GM19238 (cell line): ENCODE measurements around the gene TARBP2.
"Not testable (repeated sequence)": the region's sequence is repeated elsewhere in the genome, so short reads cannot be mapped to it uniquely, and the experiment has no call there.

Experiments used
- DNase-seq: peaks from one replicate; pipeline ENCODE4 v3.0.0; 2011; ENCODE audit warnings: low spot score; ENCODE audit not compliant: insufficient read length

TARBP2 gene

DNA sequence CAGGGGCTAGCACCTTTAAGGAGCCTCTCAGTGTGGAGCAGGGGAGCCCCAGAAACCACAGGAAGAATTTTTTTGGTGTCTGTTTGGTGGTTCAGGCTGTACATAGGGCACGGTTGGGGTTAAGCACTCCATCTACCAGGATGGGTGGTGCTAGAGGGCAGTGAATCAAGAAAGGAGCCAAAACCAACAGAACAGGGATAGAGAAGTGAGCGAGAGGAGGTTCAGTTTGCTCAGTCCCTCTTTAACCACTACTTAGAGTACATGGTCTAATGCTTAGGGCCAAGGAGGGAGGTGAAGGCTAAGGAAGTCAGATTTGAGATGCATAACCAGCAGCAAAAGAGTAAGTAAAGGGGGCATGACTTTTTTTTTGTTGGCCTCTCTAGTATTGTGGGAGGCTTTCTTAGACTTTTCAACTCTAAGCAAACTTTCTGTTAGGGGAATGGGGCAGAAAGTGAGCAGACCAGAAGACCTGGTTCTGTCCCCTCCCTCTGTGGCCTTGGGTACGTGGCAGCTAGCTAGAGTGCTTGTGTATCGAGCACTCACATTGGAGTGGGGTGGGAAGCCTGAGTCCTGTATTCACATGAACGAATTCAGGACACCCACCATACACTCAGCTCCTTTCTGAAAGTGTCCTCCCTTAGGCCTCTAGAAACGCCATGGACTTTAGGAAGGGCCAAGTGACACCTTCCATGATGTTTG lies 12.8 kb downstream of the TARBP2 start:
- no peak for DNase-seq

DNA sequence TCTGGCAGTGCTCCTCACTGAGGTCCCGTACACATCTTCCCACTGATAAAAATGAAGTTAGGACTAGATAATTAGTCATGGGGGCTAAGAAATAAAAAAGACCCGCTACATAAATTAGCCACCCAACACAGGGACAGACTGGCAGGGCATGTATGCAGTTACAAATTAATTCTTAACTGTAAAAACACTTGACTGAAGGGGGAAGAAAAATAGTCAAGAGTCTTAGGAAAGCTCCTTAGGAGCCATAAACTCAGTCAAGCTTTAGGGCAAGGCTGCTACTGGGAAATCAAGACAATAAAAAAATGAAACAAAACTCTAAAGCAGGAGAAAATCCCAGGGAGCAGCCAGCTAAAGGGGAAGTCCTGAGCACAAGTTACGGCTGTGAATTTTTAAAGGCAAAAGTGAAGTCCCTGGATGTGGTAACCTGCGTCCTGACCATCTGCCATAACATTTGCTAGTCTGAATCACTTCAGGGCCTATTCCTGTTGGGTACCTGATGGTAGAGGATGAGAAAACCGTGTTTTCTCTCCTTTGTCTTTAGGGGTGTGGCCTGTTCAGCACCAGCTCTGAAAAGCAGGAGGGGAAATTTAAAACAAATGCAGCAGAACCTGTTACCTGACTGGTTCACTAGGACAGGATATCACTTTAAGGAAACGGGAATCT lies 13.7 kb downstream of the TARBP2 start:
- no peak for DNase-seq

DNA sequence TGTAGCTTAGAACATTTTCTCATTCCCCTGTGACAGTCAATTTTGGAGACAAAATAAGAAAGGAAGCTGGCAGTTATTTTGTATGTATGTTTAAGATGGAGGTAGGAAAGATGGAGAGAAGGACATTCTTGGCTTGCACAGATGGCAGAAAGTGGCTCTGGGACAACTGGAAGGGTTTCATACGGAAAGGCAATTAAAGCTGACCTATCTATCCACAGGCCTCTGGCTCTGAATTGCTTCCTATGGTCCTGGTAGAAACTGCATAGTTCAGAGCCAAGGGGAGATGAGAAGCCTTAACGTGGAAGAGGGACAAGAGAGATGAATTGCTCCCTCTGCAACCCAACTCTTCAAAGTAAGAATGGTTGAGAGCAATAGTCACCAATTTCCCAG lies 14.2 kb downstream of the TARBP2 start:
- DNase-seq = no peak

DNA sequence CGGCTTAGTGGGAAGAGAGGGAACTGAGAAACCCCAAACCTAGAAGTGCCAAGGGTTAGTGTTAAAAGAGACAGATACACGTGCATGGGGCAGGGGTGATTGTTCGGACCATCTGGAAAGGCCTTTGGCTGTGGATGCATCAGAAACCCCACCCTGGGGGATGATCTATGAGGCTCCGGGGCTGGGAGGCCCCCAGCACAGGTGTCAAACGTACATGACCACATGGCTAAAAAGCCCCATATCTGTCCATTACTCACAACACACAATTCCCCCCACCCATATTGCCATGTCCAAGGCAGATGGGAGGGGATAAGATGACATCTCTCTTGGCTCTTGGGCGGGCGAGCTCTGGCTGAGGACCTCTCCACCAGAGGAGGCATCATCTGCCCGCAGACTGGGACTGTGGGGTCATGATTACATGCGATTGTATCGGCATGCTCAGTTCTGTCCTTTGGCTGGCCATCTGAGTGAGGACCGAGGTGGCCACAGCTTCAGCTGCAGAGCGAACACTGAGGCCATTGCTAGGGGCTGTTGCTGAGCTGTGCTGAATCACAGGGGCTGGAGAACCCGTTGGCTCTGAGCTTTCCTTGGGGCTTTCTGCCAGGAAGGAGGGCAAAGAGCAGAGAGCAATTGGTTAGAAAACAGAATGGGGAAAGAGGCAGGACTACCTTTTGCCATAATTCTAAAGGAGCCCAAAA lies 15.8 kb downstream of the TARBP2 start:
- DNase-seq = no peak

DNA sequence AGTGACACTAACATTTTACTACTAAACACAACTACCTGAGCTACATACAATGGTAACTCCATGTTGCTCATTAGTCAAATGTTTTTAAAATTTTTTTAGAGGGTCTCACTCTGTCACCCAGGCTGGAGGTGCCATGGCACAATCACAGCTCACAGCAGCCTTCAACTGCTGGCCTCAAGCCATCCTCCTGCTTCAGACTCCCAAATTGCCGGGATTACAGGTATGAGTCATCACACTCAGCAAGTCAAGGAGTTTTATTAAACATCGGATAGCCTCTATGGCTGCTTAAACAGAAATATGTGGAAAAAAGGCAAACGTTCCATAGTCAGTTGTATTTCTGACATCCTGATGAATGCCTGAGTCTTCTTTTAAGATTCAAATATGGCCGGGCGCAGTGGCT lies 17.3 kb downstream of the TARBP2 start:
- no peak for DNase-seq

DNA sequence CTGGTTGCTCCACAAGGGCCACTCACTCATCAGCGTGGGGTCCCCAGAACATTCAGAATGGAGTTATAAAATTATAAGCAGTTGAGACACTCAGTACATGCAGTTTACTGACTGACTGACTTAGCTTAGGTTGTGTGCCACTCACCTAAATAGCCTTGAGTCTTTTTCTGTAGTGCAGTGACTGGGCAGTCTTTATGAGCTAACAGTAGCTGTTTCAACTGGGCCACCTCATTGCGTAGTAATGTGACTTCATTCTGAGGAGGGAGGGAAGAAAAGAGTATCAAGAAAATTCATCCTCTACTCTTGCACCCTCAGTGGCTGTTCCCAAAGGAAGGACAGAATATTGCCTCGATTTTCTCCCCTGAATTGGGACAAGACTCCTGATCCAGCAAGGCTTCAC lies 22.0 kb downstream of the TARBP2 start:
- DNase-seq = no peak

DNA sequence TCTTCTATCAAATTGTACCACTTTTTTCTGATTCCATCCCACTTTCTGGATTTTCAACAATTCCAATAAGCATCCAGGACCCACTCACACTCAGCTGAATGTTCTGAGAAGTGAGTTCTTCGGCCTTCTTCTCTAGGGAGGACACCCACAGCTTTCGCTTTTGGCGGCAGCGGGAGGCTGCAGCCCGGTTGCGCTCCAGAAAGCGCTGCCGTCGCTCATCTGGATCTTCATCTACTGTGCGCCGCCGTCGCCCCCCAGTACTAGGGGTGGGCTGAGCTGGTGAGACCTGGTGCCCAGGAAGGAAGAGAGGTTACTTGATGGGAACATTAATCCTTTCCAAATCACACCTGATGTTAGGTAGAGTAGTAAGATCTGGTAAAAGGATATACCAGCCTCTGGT lies 23.4 kb downstream of the TARBP2 start:
- DNase-seq = no peak

DNA sequence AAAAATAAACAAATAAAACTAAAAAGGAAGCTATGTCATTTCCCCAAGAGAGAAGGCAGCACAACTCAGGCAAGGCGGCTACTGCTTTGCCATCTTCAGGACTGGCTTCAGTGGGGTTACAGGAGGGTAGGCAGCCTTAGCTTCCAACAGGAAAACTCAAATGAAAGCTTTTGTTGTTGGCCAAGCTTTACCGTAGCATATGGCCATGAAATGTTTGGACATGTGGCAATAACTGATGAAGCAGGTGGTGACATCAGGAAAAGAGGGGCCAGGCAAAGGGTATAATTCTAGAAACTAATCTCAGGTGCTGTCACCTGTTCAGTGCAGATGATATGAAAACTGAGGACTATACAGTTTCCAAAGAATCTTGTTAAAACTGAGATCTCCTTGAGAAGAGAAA lies 29.0 kb downstream of the TARBP2 start:
- DNase-seq = no peak

DNA sequence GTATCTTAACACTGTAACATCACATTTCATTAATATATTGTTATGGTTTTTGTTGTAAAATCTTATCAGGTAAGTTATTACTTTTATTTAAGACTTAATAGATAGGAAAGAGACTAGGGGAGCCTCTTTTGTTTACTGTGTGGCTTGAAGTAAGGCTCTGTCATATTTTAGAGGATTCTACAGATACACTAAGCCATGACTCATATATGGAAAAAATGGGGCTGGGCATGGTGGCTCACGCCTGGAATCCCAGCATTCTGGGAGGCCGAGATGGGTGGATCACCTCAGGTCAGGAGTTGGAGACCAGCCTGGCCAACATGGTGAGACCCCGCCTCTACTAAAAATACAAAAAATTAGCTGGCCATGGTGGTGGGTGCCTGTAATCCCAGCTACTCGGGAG lies 29.8 kb downstream of the TARBP2 start:
- DNase-seq = no peak

DNA sequence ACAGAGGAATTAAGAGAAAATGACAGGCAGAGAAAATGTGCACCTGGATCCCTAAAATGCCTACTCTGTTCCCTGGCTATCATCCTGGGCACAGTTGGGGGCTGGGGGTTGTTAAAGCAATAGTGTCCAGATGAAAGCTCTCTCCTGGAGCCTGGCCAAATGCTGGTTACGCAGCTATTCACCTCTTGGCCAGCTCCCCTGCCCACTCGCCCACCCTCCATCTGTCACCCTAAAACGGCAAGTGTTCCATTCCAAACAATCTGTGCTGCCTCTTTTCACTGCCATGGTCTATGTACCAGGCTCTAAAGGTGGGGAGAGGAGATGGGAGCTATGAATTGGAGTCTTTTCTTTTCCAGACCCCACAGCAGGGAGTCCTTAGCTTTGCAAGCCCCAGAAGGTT lies 30.9 kb downstream of the TARBP2 start:
- DNase-seq = no peak

DNA sequence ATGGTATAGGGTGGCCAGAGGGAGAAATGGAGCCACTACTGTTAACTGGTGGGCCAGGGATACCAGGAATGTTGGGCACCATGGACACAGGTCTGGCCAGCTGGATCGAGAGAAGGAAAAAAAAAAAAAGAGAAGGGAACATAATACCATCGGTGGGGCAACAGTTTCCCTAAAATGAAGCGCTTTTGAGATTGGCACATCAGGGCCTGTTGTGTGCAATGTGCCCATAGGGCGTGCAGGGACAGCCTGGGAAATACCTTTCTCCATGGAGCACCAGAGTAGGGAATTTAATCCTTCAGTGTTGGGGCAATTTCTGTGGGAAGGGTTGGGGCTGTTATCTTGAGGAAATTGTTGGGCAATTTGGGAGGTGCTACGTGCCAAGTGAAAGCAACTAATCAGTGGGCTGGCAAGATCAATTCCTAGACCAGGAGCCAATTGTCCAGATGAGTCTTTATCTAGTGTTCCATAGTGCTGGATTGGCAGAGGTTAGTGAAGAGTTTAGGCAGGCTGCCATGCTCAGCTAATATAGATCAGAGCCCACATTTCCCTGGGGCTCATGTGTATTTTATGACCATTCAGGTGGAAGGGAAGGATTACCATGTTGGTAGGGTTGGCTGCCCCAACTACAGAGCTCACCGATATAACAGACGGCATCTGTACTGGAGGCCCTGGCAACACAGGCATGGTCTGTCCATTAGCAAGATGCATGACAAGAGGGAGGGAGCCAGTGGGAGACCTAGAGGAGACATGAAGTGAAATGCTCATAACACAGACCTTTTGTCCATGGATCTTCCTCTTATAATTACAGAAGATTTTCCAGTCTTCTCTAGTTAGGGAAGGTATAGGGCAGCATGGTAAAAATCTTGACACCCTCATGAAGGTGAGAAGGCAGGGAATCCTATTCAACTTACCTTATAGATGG lies 31.7 kb downstream of the TARBP2 start:
- DNase-seq = no peak

DNA sequence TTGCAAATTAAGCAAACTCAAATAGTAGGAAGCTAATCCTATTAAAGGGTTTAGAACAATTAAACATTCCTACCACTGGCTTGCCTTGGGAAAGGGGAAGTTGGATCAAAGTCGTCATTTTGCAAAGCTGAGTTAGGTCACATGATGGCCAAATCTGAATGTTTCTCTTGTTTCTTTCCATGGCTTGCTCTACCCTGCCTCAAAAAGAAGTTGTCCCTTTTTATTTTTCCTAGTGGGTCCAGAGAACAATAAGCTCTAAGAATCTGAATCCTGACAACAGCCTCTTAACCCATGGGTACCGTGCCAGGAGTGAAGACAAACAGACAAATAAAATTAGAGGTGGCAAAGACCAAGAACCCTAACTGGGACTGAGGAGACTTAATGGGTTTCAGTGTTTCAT lies 32.4 kb downstream of the TARBP2 start:
- no peak for DNase-seq

DNA sequence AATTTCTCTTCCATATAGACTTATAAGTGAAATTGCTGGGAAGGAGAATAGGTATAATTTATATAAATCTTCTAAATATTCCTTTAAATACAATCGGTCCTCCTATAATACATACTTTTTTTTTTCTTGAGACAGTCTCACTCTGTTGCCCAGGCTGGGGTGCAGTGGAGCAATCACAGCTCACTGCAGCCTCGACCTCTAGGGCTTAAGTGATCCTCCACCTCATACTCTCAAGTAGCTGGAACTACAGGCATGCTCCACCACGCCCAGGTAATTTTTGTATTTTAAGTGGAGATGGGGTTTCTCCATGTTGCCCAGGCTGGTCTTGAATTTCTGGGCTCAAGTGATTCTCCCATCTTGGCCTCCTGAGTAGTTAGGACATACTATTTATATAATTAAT lies 35.9 kb downstream of the TARBP2 start:
- DNase-seq = no peak

DNA sequence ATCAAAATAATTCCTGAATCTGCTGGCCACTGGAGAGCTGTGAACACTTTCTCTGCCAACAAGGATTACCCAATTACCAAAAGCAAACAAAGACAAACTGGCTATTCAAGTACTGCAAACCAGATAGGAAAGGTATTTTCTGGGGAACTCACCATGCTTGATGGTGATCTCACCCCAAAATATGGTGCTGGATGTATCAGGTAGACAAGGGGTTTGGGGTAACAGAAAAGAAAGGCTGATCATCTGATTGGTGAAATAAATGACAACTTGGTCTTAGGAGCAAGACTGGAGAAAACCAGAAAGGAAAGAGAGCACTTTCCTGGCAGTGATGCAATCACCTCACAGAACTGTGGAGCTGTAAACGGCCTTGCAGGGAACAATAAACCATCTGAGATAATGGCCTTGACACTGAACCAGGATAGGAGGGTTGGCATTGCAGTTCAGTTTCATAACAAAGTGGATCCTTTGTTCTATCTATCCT lies 37.2 kb downstream of the TARBP2 start:
- DNase-seq = no peak

DNA sequence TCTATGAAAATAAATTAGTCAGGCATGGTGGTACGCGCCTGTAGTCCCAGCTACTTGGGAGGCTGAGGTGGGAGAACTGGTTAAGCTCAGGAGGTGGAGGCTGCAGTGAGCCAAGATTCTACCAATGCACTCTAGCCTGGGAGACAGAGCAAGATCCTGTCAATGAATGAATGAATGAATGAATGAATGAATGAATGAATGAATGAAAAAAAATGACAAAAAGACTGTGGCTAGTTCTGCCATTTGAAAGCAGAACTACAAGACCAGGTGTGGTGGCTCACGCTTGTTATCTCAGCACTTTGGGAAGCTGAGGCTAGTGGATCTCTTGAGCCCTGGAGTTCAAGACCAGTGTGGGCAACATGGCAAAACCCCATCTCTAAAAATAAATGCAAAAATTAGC lies 38.4 kb downstream of the TARBP2 start:
- DNase-seq = no peak

DNA sequence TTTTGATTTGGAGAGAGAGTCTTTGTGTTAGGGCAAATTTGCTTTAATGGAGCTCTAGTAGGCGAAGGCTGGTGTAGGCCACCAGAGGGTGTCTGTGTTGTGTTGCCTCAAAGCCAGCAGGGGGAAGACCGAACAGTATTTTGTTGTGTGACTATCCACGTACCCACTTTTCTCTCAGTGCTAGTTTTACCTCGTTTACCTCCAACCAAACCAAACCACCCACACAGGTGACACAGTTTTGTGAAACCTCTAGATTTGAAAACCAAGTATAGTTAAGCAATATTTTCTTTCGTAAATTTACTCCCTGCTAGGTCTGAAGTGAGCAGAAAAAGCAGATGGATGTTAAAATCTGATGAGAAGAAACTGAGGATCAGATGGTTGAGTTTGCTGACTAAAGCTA lies 42.5 kb downstream of the TARBP2 start:
- DNase-seq = peak; percentile 54

DNA sequence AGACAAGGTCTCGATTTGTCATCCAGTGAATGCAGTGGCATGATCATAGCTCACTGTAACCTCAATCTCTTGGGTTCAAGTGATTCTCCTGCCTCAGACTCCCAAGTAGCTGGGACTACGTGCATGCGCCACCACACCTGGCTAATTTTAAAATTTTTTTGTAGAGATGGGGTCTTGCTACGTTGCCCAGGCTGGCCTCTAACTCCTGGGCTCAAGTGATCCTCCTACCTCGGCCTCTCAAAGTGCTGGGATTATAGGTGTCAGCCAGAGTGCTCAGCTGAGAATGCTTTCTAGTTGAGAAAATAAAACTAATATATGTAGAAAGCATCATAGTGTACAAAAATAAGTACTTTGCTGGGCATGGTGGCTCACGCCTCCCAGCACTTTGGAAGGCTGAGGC lies 47.3 kb downstream of the TARBP2 start:
- not testable (repeated sequence) for DNase-seq

DNA sequence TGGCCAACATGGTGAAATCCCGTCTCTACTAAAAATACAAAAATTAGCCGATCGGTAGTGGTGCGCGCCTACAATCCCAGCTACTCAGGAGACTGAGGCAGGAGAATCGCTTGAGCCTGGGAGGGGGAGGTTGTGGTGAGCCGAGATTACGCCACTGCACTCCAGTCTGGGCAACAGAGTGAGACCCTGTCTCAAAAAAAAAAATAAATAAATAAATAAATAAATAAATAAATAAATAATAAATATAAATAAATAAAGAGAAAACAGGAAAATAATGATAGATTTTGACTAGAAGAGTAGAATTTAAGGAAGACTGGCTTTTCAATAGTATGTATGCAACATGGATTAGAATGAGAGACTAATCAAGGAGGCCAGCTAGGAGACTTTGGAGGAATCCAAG lies 49.0 kb downstream of the TARBP2 start:
- not testable (repeated sequence) for DNase-seq

DNA sequence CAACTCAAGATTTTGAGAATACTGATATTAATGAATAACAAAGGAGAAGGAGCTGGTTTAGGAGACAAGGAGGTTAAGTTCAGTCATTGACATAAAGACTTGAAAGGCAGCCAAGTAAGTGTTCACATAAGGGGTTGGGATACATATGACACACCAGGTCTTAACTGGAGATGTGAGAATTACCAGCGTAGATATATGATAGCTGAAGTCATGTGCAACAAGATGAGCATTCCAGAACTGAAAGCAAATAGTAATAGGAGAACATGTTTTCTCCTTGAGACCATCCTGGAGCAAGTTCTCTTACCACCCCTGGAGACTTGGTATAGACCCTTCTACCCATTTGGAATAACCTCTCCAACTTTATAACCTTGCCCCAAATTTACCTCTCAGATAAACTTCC lies 49.5 kb downstream of the TARBP2 start:
- no peak for DNase-seq

DNA sequence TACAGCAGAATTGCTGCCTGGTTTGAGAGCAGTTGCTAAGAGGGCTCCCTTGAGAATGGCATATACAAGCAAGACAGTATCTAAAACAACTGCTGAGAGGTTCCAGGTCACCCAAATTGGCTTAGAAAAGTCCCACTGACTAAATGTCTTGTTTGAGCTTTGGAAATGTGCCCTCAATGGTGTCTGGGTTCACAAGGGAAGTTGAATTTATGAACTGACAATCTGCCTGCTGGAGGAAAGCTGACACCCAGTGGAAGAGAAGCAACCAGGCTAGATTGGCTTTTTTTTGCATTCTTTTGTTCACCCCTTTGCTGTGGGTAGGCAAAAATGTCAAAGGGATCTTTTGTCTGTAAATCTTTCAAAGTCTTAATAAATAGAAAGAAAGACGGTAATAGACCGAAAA lies 50.8 kb downstream of the TARBP2 start:
- no peak for DNase-seq
